Vagina (tissue), 2 donors: ENCODE results near the gene CD79B. TPM values are rescaled to one million over a fixed set of nuclear protein-coding genes. Genes with fewer than 3 reads are reported as not detected.

Source experiments
- DNase-seq, 2 donors: peaks; one replicate each; pipeline ENCODE4 v3.0.0-alpha.2; 2017; ENCODE audit errors: extremely low spot score in 2 of 2
- H3K27ac ChIP-seq: fragments of 200-600 bp; sonication (generic); one replicate; pipeline ENCODE4 v1.5.1; 2019
- H3K27me3 ChIP-seq: fragments of 200-600 bp; sonication (generic); one replicate; pipeline ENCODE4 v1.5.1; 2019
- H3K36me3 ChIP-seq, 2 donors: fragments of 200-600 bp; sonication (generic); one replicate each; pipeline ENCODE4 v1.5.1; 2017 to 2019
- H3K4me1 ChIP-seq: fragments of 200-600 bp; sonication (generic); one replicate; pipeline ENCODE4 v1.5.1; 2019
- H3K4me3 ChIP-seq, 2 donors: fragments of 200-600 bp; sonication (generic); 1 replicate in 1 of 2; 2 replicates in 1 of 2; pipeline ENCODE4 v1.5.1; 2016 to 2019
- H3K9me3 ChIP-seq: fragments of 200-600 bp; sonication (generic); one replicate; pipeline ENCODE4 v1.5.1; 2019
- POLR2A ChIP-seq, 2 donors: fragments of 450-650 bp; IDR thresholded peaks; one replicate each; pipeline ENCODE4 v1.6.1; 2017; ENCODE audit warnings: antibody characterized with exemption in 2 of 2, mild to moderate bottlenecking in 2 of 2, moderate library complexity in 2 of 2
- POLR2AphosphoS5 ChIP-seq, 2 donors: sonication (generic); formaldehyde crosslinking; IDR thresholded peaks; one replicate each; pipeline ENCODE4 v1.9.0; 2017; ENCODE audit warnings: antibody characterized with exemption in 2 of 2, mild to moderate bottlenecking in 2 of 2, low read depth in 1 of 2; ENCODE audit not compliant: insufficient read depth in 1 of 2
- intact Hi-C: fragments of 100-400 bp; cut with DNase I; formaldehyde crosslinking; loops from one replicate; pipeline ENCODE4 v1.15.1; 2023
- total RNA-seq: library from RNA; depleted of rRNA; stranded (reverse); fragments of >200 nt; gene quantifications from one replicate; pipeline ENCODE4 v1.2.3, GENCODE V29; 2016
- TF ChIP-seq, protein P1 (sequence below), 3 experiments: fragments of 450-650 bp in 2 of 3; fragments of 200-600 bp in 1 of 3; sonication (generic) in 1 of 3; IDR thresholded peaks; one replicate each; pipeline ENCODE4 v1.5.1; 2017 to 2019; ENCODE audit warnings: antibody characterized with exemption in 3 of 3, mild to moderate bottlenecking in 2 of 3, moderate library complexity in 2 of 3

Gene CD79B
- total RNA-seq, 1 donor from 2014 or later: 3.9 TPM

GRCh38 chr17:63943745-63944144 lies 11.6 kb upstream of the CD79B start:
- Histone ChIP-seq H3K27ac (no peak overlapping the region), H3K4me1 (no peaks in the 10 kb centered on the region), H3K9me3 (no peaks in the 10 kb centered on the region), H3K27me3 (no peaks in the 10 kb centered on the region), H3K4me3 (no peak overlapping the region), H3K36me3 (no peaks in the 10 kb centered on the region)
- intact Hi-C loops: no loop called here
- no peak for TF ChIP-seq POLR2A (IDR thresholded peaks at IDR 0.05)
- no peak for TF ChIP-seq POLR2AphosphoS5 (IDR thresholded peaks at IDR 0.05; ENCODE audit: insufficient read depth in 1 of 2, low read depth in 1 of 2)
- TF ChIP-seq, protein P1, sequence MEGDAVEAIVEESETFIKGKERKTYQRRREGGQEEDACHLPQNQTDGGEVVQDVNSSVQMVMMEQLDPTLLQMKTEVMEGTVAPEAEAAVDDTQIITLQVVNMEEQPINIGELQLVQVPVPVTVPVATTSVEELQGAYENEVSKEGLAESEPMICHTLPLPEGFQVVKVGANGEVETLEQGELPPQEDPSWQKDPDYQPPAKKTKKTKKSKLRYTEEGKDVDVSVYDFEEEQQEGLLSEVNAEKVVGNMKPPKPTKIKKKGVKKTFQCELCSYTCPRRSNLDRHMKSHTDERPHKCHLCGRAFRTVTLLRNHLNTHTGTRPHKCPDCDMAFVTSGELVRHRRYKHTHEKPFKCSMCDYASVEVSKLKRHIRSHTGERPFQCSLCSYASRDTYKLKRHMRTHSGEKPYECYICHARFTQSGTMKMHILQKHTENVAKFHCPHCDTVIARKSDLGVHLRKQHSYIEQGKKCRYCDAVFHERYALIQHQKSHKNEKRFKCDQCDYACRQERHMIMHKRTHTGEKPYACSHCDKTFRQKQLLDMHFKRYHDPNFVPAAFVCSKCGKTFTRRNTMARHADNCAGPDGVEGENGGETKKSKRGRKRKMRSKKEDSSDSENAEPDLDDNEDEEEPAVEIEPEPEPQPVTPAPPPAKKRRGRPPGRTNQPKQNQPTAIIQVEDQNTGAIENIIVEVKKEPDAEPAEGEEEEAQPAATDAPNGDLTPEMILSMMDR (IDR thresholded peaks at IDR 0.05): no peak
- DNase-seq: no peak

DNA sequence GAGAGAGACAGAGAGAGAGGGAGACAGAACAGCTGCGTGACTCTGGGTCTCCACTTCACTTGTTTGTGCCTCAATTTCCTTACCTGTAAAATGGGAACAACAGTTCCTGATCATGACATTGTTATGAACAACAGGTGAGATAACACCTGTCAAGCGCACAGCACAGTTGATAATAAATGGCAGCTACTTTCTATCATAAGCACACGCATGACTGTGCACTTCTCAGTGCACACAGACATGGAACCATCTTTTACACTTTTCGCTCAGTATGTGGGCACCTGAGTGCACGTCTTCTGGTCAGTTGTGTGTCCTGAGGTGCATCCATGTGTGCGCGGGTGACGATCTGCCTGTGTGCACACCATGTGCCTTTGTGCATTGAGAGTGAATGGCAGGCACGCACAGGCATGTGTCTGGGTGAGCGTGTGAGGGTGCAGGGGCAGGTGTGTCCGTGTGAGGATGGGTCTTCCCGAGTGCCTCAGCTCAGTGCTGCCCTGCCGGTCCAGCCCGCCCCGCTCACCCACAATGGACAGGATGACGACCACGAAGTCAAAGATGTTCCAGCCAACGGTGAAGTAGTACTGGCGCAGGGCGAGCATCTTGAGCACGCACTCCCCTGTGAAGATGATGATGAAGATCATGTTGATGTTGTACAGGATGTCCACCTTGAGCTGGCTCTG lies 10.3 kb upstream of the CD79B start:
- H3K4me1 ChIP-seq: no peaks in the 10 kb centered on the region
- H3K27ac ChIP-seq: no peak overlapping the region
- no peaks in the 10 kb centered on the region for H3K27me3 ChIP-seq
- no peak for DNase-seq
- H3K36me3 ChIP-seq: no peaks in the 10 kb centered on the region
- intact Hi-C loops: no loop called here
- H3K4me3 ChIP-seq: no peak overlapping the region
- TF ChIP-seq, protein P1 (IDR thresholded peaks at IDR 0.05): no peak
- TF ChIP-seq POLR2AphosphoS5 (IDR thresholded peaks at IDR 0.05; ENCODE audit: insufficient read depth in 1 of 2, low read depth in 1 of 2): no peak
- TF ChIP-seq POLR2A (IDR thresholded peaks at IDR 0.05): no peak
- no peaks in the 10 kb centered on the region for H3K9me3 ChIP-seq

DNA sequence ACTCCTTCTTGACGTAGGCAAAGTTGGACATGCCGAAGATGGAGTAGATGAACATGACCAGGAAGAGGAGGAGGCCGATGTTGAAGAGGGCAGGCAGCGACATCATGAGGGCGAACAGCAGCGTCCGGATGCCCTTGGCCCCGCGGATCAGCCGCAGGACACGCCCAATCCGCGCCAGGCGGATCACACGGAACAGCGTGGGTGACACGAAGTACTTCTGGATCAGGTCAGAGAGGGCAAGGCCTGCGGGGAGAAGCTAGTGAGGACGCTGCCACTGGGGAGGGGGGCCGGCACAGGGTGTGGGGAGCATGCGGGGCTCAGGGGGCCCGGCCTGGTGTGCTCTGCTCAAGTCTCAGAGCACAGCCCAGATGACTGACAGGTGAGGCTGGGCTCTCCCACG lies 9.6 kb upstream of the CD79B start:
- intact Hi-C loops: no loop called here
- TF ChIP-seq POLR2AphosphoS5 (IDR thresholded peaks at IDR 0.05; ENCODE audit: insufficient read depth in 1 of 2, low read depth in 1 of 2): no peak
- no peak for TF ChIP-seq POLR2A (IDR thresholded peaks at IDR 0.05)
- TF ChIP-seq, protein P1 (IDR thresholded peaks at IDR 0.05): no peak
- H3K27me3 ChIP-seq: no peaks in the 10 kb centered on the region
- DNase-seq: no peak
- no peaks in the 10 kb centered on the region for H3K36me3 ChIP-seq
- no peak overlapping the region for H3K4me3 ChIP-seq
- no peak overlapping the region for H3K27ac ChIP-seq
- H3K9me3 ChIP-seq: no peaks in the 10 kb centered on the region
- H3K4me1 ChIP-seq: no peaks in the 10 kb centered on the region

DNA sequence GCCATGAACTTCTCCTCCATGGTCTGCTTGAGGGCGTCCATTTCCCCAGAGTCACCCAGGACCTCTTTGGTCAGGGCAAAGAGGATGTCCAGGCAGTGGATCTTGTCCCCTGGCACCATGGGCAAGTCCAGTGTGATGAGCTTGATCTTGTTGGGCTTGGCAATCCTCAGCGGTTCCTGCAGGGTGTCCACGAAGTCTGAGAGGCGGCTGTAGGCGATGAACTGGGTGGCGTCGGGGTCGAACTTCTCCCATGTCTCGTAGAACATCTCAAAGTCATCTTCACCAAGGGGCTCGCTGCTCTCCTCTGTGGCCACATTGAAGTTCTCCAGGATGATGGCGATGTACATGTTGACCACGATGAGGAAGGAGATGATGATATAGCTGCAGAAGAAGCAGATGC lies 9.0 kb upstream of the CD79B start:
- H3K27me3 ChIP-seq: no peaks in the 10 kb centered on the region
- intact Hi-C loops: no loop called here
- no peak for DNase-seq
- no peaks in the 10 kb centered on the region for H3K36me3 ChIP-seq
- H3K27ac ChIP-seq: no peak overlapping the region
- TF ChIP-seq, protein P1 (IDR thresholded peaks at IDR 0.05): no peak
- TF ChIP-seq POLR2AphosphoS5 (IDR thresholded peaks at IDR 0.05; ENCODE audit: insufficient read depth in 1 of 2, low read depth in 1 of 2) (no peak), POLR2A (IDR thresholded peaks at IDR 0.05) (no peak)
- H3K9me3 ChIP-seq: no peaks in the 10 kb centered on the region
- H3K4me3 ChIP-seq: no peak overlapping the region
- no peaks in the 10 kb centered on the region for H3K4me1 ChIP-seq

GRCh38 chr17:63940584-63940983 lies 8.5 kb upstream of the CD79B start:
- no peaks in the 10 kb centered on the region for H3K27me3 ChIP-seq
- H3K9me3 ChIP-seq: no peaks in the 10 kb centered on the region
- H3K27ac ChIP-seq: no peak overlapping the region
- no peak overlapping the region for H3K4me3 ChIP-seq
- intact Hi-C loops: no loop called here
- TF ChIP-seq, protein P1 (IDR thresholded peaks at IDR 0.05): no peak
- no peak for TF ChIP-seq POLR2A (IDR thresholded peaks at IDR 0.05)
- TF ChIP-seq POLR2AphosphoS5 (IDR thresholded peaks at IDR 0.05; ENCODE audit: insufficient read depth in 1 of 2, low read depth in 1 of 2): no peak
- no peaks in the 10 kb centered on the region for H3K4me1 ChIP-seq
- no peak for DNase-seq
- no peaks in the 10 kb centered on the region for H3K36me3 ChIP-seq
